Measurements from ENCODE around the gene TOX2. TPM values are rescaled to one million over a fixed set of nuclear protein-coding genes. Genes with fewer than 3 reads are reported as not detected.
A peak's percentile ranks its signal among the peaks of the same experiment; 100 is the strongest.

Gene TOX2
- total RNA-seq, 4 donors from 2014 or later, result 3.4 to 7.7 (median 5.2) TPM

GRCh38 chr20:44018259-44018941 is 103.7 kb downstream of the TOX2 start:
- H3K4me1 ChIP-seq, result peaks cover 0 to 5% of the 10 kb centered on the region in 2 donors
- H3K4me3 ChIP-seq (replicated peaks in 1 of 3), result no peak overlapping the region
- peak; percentile 45 to 59 for DNase-seq
- H3K36me3 ChIP-seq, result no peaks in the 10 kb centered on the region
- intact Hi-C loops (cut with DNase I), result no loop called here
- H3K27ac ChIP-seq, result no peak overlapping the region
- TF ChIP-seq POLR2A (IDR thresholded peaks at IDR 0.05) (no peak), CTCF (IDR thresholded peaks at IDR 0.05) (no peak)
- no peaks in the 10 kb centered on the region for H3K27me3 ChIP-seq
- 30 to 41% methylated on average over 15 of the region's 15 CpGs for WGBS, 2 donors
- H3K9me3 ChIP-seq, result no peaks in the 10 kb centered on the region

GRCh38 chr20:44018942-44019637 is 104.4 kb downstream of the TOX2 start:
- intact Hi-C loops (cut with DNase I), result no loop called here

GRCh38 chr20:44019638-44020335 is 105.1 kb downstream of the TOX2 start:
- no peak overlapping the region for H3K27ac ChIP-seq
- H3K36me3 ChIP-seq, result no peaks in the 10 kb centered on the region
- H3K9me3 ChIP-seq, result no peaks in the 10 kb centered on the region
- DNase-seq, result peak in 1 of 2 donors; percentile 7
- intact Hi-C loops (cut with DNase I), result no loop called here
- H3K27me3 ChIP-seq, result no peaks in the 10 kb centered on the region
- H3K4me1 ChIP-seq, result peaks cover 0 to 5% of the 10 kb centered on the region in 2 donors
- TF ChIP-seq CTCF (IDR thresholded peaks at IDR 0.05) (no peak), POLR2A (IDR thresholded peaks at IDR 0.05) (no peak)
- H3K4me3 ChIP-seq (replicated peaks in 1 of 3), result no peak overlapping the region
- WGBS, 2 donors, result 57 to 64% methylated on average over 13 of the region's 13 CpGs

More at GRCh38 chr20:44018942-44019637, 104.4 kb downstream of the TOX2 start:
- no peak overlapping the region for H3K27ac ChIP-seq
- H3K4me3 ChIP-seq (replicated peaks in 1 of 3), result no peak overlapping the region
- 74 to 78% methylated on average over 2 of the region's 2 CpGs for WGBS, 2 donors
- no peak for TF ChIP-seq POLR2A (IDR thresholded peaks at IDR 0.05)
- TF ChIP-seq CTCF (IDR thresholded peaks at IDR 0.05), result no peak
- H3K36me3 ChIP-seq, result no peaks in the 10 kb centered on the region
- peaks cover 0 to 5% of the 10 kb centered on the region in 2 donors for H3K4me1 ChIP-seq
- H3K9me3 ChIP-seq, result no peaks in the 10 kb centered on the region
- no peaks in the 10 kb centered on the region for H3K27me3 ChIP-seq
- no peak for DNase-seq

- Histone ChIP-seq H3K4me1 (peaks cover 0 to 5% of the 10 kb centered on the region in 2 donors), H3K4me3 (replicated peaks in 1 of 3) (no peak overlapping the region), H3K27ac (no peak overlapping the region), H3K36me3 (no peaks in the 10 kb centered on the region), H3K9me3 (no peaks in the 10 kb centered on the region), H3K27me3 (no peaks in the 10 kb centered on the region)
- WGBS, 2 donors, result 84% methylated on average over 12 of the region's 12 CpGs
- TF ChIP-seq POLR2A (IDR thresholded peaks at IDR 0.05), result no peak
- TF ChIP-seq CTCF (IDR thresholded peaks at IDR 0.05), result no peak
- intact Hi-C loops (cut with DNase I), result no loop called here
- DNase-seq, result no peak
These were observed 105.9 kb downstream of the TOX2 start for GRCh38 chr20:44020406-44021148.

Data from thyroid gland (tissue), 4 donors.